Measurements from ENCODE around the gene PSMG4. TPM values are rescaled to one million over a fixed set of nuclear protein-coding genes. Genes with fewer than 3 reads are reported as not detected.

PSMG4 gene
- total and polyA plus RNA-seq, 4 experiments from 2014 or later = 41.0 to 63.0 (median 47.1) TPM

- DNase-seq = no peak
- intact Hi-C loops (cut with micrococcal nuclease) = no loop called here
- no peaks in the 10 kb centered on the region for H3K4me1 ChIP-seq (ENCODE audit: insufficient read depth, low read length)
- H3K4me3 Mint-ChIP-seq = no peak overlapping the region
- no peaks in the 10 kb centered on the region for H3K36me3 ChIP-seq (ENCODE audit: insufficient read depth, low read length)
- no peak overlapping the region for H3K4me3 ChIP-seq (ENCODE audit: low read length in 2 of 2)
- peaks cover 0 to 4% (median 2%) of the 10 kb centered on the region in 4 donors for H3K4me1 Mint-ChIP-seq
- no peak overlapping the region for H3K27ac ChIP-seq (ENCODE audit: low read depth, low read length)
- H3K27me3 ChIP-seq (ENCODE audit: insufficient read depth, low read length) = no peaks in the 10 kb centered on the region
- H3K9me3 Mint-ChIP-seq = no peaks in the 10 kb centered on the region
- peaks cover 0 to 5% of the 10 kb centered on the region in 2 donors for H3K36me3 Mint-ChIP-seq
- ChIA-PET POLR2A (ENCODE audit: partially characterized antibody) (no interaction called here), CTCF (ENCODE audit: partially characterized antibody) (interaction anchor here (0.8 to 1.4 kb wide), 4 partner anchors 10 to 688 kb away, joined by 3 to 4 read pairs (median 4); no protein-coding TSS in a partner anchor)
- H3K27ac Mint-ChIP-seq = peak overlapping the region in 2 of 7 donors; percentile 51 to 64
- no peaks in the 10 kb centered on the region for H3K27me3 Mint-ChIP-seq
- H3K9me3 ChIP-seq (ENCODE audit: control insufficient read depth in 1 of 2, low read length in 2 of 2) = no peaks in the 10 kb centered on the region
Measured at GRCh38 chr6:3289664-3290055, 30.9 kb downstream of the PSMG4 start.

- intact Hi-C loops (cut with micrococcal nuclease) = no loop called here
- Mint-ChIP-seq H3K9me3 (no peaks in the 10 kb centered on the region), H3K27ac (peak overlapping the region in 2 of 7 donors; percentile 48 to 64), H3K4me3 (no peak overlapping the region), H3K4me1 (peaks cover 0 to 4% (median 0%) of the 10 kb centered on the region in 4 donors), H3K36me3 (peaks cover 0 to 4% of the 10 kb centered on the region in 2 donors), H3K27me3 (no peaks in the 10 kb centered on the region)
- DNase-seq = no peak
- Histone ChIP-seq H3K9me3 (ENCODE audit: control insufficient read depth in 1 of 2, low read length in 2 of 2) (no peaks in the 10 kb centered on the region), H3K4me3 (ENCODE audit: low read length in 2 of 2) (no peak overlapping the region), H3K4me1 (ENCODE audit: insufficient read depth, low read length) (no peaks in the 10 kb centered on the region), H3K27ac (ENCODE audit: low read depth, low read length) (no peak overlapping the region), H3K27me3 (ENCODE audit: insufficient read depth, low read length) (no peaks in the 10 kb centered on the region), H3K36me3 (ENCODE audit: insufficient read depth, low read length) (no peaks in the 10 kb centered on the region)
- CTCF ChIA-PET (ENCODE audit: partially characterized antibody) = interaction anchor here (0.8 to 1.1 kb wide), 4 partner anchors 11 to 434 kb away, joined by 3 to 4 read pairs (median 4); no protein-coding TSS in a partner anchor
- POLR2A ChIA-PET (ENCODE audit: partially characterized antibody) = no interaction called here
Measured at GRCh38 chr6:3290149-3290930, 31.6 kb downstream of the PSMG4 start.

DNA sequence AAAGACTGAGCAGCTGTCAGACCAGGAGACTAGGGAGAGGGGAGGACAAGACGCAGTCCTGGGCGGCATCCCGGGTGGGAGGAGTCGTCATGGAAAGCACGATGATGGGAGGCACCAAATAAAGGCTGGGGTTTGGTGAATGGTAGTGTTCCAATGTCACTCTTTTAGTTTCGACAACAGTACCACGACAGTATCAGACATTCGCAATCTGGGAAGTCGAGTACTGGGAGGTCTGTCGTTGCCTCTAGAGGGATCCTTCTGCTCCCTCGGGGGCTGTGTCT, 32.1 kb downstream of the PSMG4 start:
- H3K36me3 ChIP-seq (ENCODE audit: insufficient read depth, low read length) = no peaks in the 10 kb centered on the region
- no peaks in the 10 kb centered on the region for H3K4me1 ChIP-seq (ENCODE audit: insufficient read depth, low read length)
- no peak overlapping the region for H3K4me3 Mint-ChIP-seq
- no peak overlapping the region for H3K4me3 ChIP-seq (ENCODE audit: low read length in 2 of 2)
- CTCF ChIA-PET (ENCODE audit: partially characterized antibody) = interaction anchor here (0.9 kb wide), 1 partner anchor 11 kb away, joined by 3 read pairs; no protein-coding TSS in a partner anchor
- H3K9me3 ChIP-seq (ENCODE audit: control insufficient read depth in 1 of 2, low read length in 2 of 2) = no peaks in the 10 kb centered on the region
- POLR2A ChIA-PET (ENCODE audit: partially characterized antibody) = no interaction called here
- intact Hi-C loops (cut with micrococcal nuclease) = no loop called here
- peaks cover 0 to under 1% of the 10 kb centered on the region in 2 donors for H3K36me3 Mint-ChIP-seq
- DNase-seq = no peak
- no peaks in the 10 kb centered on the region for H3K27me3 ChIP-seq (ENCODE audit: insufficient read depth, low read length)
- no peak overlapping the region for H3K27ac ChIP-seq (ENCODE audit: low read depth, low read length)
- no peaks in the 10 kb centered on the region for H3K27me3 Mint-ChIP-seq
- no peak overlapping the region for H3K27ac Mint-ChIP-seq
- H3K9me3 Mint-ChIP-seq = no peaks in the 10 kb centered on the region
- peaks cover 0 to 4% (median 0%) of the 10 kb centered on the region in 4 donors for H3K4me1 Mint-ChIP-seq

- H3K9me3 ChIP-seq (ENCODE audit: control insufficient read depth in 1 of 2, low read length in 2 of 2) = no peaks in the 10 kb centered on the region
- no peaks in the 10 kb centered on the region for H3K36me3 ChIP-seq (ENCODE audit: insufficient read depth, low read length)
- ChIA-PET POLR2A (ENCODE audit: partially characterized antibody) (no interaction called here), CTCF (ENCODE audit: partially characterized antibody) (interaction anchor here (0.9 kb wide), 1 partner anchor 12 kb away, joined by 3 read pairs; no protein-coding TSS in a partner anchor)
- Mint-ChIP-seq H3K9me3 (no peaks in the 10 kb centered on the region), H3K27ac (no peak overlapping the region), H3K36me3 (no peaks in the 10 kb centered on the region), H3K4me3 (no peak overlapping the region), H3K4me1 (peaks cover 0 to 4% (median 0%) of the 10 kb centered on the region in 4 donors), H3K27me3 (no peaks in the 10 kb centered on the region)
- no peaks in the 10 kb centered on the region for H3K27me3 ChIP-seq (ENCODE audit: insufficient read depth, low read length)
- no peak overlapping the region for H3K4me3 ChIP-seq (ENCODE audit: low read length in 2 of 2)
- H3K27ac ChIP-seq (ENCODE audit: low read depth, low read length) = no peak overlapping the region
- no peak for DNase-seq
- intact Hi-C loops (cut with micrococcal nuclease) = no loop called here
- H3K4me1 ChIP-seq (ENCODE audit: insufficient read depth, low read length) = no peaks in the 10 kb centered on the region
Measured at GRCh38 chr6:3291346-3291745, 32.6 kb downstream of the PSMG4 start.

- H3K4me1 Mint-ChIP-seq = peaks cover 0 to 1% (median 0%) of the 10 kb centered on the region in 4 donors
- Histone ChIP-seq H3K27me3 (ENCODE audit: insufficient read depth, low read length) (no peaks in the 10 kb centered on the region), H3K36me3 (ENCODE audit: insufficient read depth, low read length) (no peaks in the 10 kb centered on the region), H3K4me3 (ENCODE audit: low read length in 2 of 2) (no peak overlapping the region), H3K9me3 (ENCODE audit: control insufficient read depth in 1 of 2, low read length in 2 of 2) (no peaks in the 10 kb centered on the region), H3K27ac (ENCODE audit: low read depth, low read length) (no peak overlapping the region), H3K4me1 (ENCODE audit: insufficient read depth, low read length) (no peaks in the 10 kb centered on the region)
- intact Hi-C loops (cut with micrococcal nuclease) = no loop called here
- CTCF ChIA-PET (ENCODE audit: partially characterized antibody) = no interaction called here
- POLR2A ChIA-PET (ENCODE audit: partially characterized antibody) = no interaction called here
- no peak for DNase-seq
- no peaks in the 10 kb centered on the region for H3K27me3 Mint-ChIP-seq
- H3K4me3 Mint-ChIP-seq = no peak overlapping the region
- H3K27ac Mint-ChIP-seq = no peak overlapping the region
- H3K9me3 Mint-ChIP-seq = no peaks in the 10 kb centered on the region
- H3K36me3 Mint-ChIP-seq = no peaks in the 10 kb centered on the region
Measured at GRCh38 chr6:3291987-3292386, 33.2 kb downstream of the PSMG4 start.

DNA sequence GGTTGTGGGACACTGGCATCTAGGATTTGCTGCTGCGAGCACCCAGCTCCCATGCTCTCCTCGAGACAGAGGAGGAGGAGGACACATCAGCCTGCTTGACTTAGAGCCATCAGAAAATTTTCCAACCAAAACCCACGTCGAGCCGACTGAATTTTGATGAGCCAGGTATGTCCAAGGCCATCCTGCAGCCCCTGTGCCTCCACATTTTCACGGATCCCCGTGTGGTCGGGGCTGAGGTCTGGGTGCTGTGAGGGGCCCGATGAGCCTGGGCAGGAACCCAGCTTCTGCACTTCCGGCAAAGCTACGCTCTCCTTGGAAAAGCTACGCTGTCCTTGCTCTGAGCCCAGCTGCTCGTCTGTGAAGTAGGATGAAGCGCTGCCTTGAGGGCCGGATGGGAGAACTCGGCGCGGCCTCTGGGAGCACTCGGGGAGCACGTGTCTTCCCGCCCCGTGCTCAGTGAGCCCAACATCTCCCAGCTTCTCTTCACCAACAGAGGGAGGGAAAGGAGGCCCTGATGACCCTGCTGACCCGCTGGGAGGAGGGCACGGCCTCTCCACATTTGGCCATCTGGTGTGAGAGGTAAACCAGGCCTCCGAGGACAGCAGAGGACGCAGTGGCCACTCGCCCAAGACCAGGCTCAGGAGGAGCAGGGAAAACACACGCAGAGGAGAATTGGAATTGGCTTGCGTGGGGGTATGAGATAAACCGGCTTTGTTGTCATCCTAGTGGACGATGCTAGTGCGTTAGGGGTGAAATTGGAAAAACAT, 33.9 kb downstream of the PSMG4 start:
- Histone ChIP-seq H3K27ac (ENCODE audit: low read depth, low read length) (no peak overlapping the region), H3K4me1 (ENCODE audit: insufficient read depth, low read length) (no peaks in the 10 kb centered on the region), H3K4me3 (ENCODE audit: low read length in 2 of 2) (no peak overlapping the region), H3K27me3 (ENCODE audit: insufficient read depth, low read length) (no peaks in the 10 kb centered on the region), H3K9me3 (ENCODE audit: control insufficient read depth in 1 of 2, low read length in 2 of 2) (no peaks in the 10 kb centered on the region), H3K36me3 (ENCODE audit: insufficient read depth, low read length) (no peaks in the 10 kb centered on the region)
- H3K4me3 Mint-ChIP-seq = no peak overlapping the region
- no peaks in the 10 kb centered on the region for H3K4me1 Mint-ChIP-seq
- H3K9me3 Mint-ChIP-seq = no peaks in the 10 kb centered on the region
- CTCF ChIA-PET (ENCODE audit: partially characterized antibody) = no interaction called here
- intact Hi-C loops (cut with micrococcal nuclease) = no loop called here
- H3K27me3 Mint-ChIP-seq = no peaks in the 10 kb centered on the region
- no peak for DNase-seq
- H3K27ac Mint-ChIP-seq = no peak overlapping the region
- no peaks in the 10 kb centered on the region for H3K36me3 Mint-ChIP-seq
- POLR2A ChIA-PET (ENCODE audit: partially characterized antibody) = no interaction called here

- Histone ChIP-seq H3K4me3 (ENCODE audit: low read length in 2 of 2) (no peak overlapping the region), H3K27me3 (ENCODE audit: insufficient read depth, low read length) (no peaks in the 10 kb centered on the region), H3K9me3 (ENCODE audit: control insufficient read depth in 1 of 2, low read length in 2 of 2) (no peaks in the 10 kb centered on the region), H3K36me3 (ENCODE audit: insufficient read depth, low read length) (no peaks in the 10 kb centered on the region), H3K27ac (ENCODE audit: low read depth, low read length) (no peak overlapping the region), H3K4me1 (ENCODE audit: insufficient read depth, low read length) (no peaks in the 10 kb centered on the region)
- no peak for DNase-seq
- intact Hi-C loops (cut with micrococcal nuclease) = no loop called here
- H3K9me3 Mint-ChIP-seq = no peaks in the 10 kb centered on the region
- no peaks in the 10 kb centered on the region for H3K36me3 Mint-ChIP-seq
- H3K4me1 Mint-ChIP-seq = no peaks in the 10 kb centered on the region
- H3K4me3 Mint-ChIP-seq = no peak overlapping the region
- no peaks in the 10 kb centered on the region for H3K27me3 Mint-ChIP-seq
- no peak overlapping the region for H3K27ac Mint-ChIP-seq
- ChIA-PET POLR2A (ENCODE audit: partially characterized antibody) (no interaction called here), CTCF (ENCODE audit: partially characterized antibody) (interaction anchor here (3.3 kb wide), 1 partner anchor 13 kb away, joined by 15 read pairs; no protein-coding TSS in a partner anchor)
Measured at GRCh38 chr6:3293271-3294155, 34.8 kb downstream of the PSMG4 start.

Measured in CD4-positive, alpha-beta memory T cell (primary cell).